Stimulated activated CD4-positive, alpha-beta T cell treated with anti-CD3 and anti-CD28 coated beads, Interleukin-4, amount 100 ng/mL, for 4 hours (primary cell): ENCODE data around the gene N4BP3.

Experiments used
- DNase-seq, 2 experiments: peaks; one replicate each; pipeline ENCODE4 v3.0.0-alpha.2; 2020

Gene N4BP3

GRCh38 chr5:178150977-178151734, 37.8 kb downstream of the N4BP3 start:
- DNase-seq = no peak

GRCh38 chr5:178152491-178153444, 39.4 kb downstream of the N4BP3 start:
- DNase-seq = no peak

- DNase-seq = peak; percentile 97 to 98
Measured at GRCh38 chr5:178153530-178154340, 40.4 kb downstream of the N4BP3 start, which contains the start of gene NHP2. TSS of gene NHP2 (minus strand) at chr5:178153885. CDS start at chr5:178153817, 68 bp downstream.

GRCh38 chr5:178155065-178155464, 41.7 kb downstream of the N4BP3 start:
- DNase-seq = no peak

- DNase-seq = no peak
Measured at GRCh38 chr5:178160176-178160575, 46.8 kb downstream of the N4BP3 start.

GRCh38 chr5:178162481-178162880, 49.1 kb downstream of the N4BP3 start:
- DNase-seq = no peak

GRCh38 chr5:178163772-178164735, 50.7 kb downstream of the N4BP3 start:
- peak; percentile 87 to 93 for DNase-seq

GRCh38 chr5:178165581-178165980, 52.2 kb downstream of the N4BP3 start:
- no peak for DNase-seq

- no peak for DNase-seq
Measured at GRCh38 chr5:178170455-178170854, 57.1 kb downstream of the N4BP3 start.

- DNase-seq = no peak
Measured at GRCh38 chr5:178174456-178174855, 61.1 kb downstream of the N4BP3 start.
